D341Med (cell line): ENCODE results near the gene RTN4R.

Experiments
- DNase-seq: peaks from one replicate; pipeline ENCODE4 v3.0.0; 2012; ENCODE audit warnings: low spot score

RTN4R gene

GRCh38 chr22:20241579-20242392, 26.3 kb downstream of the RTN4R start:
- no peak for DNase-seq

- no peak for DNase-seq
These were observed 27.2 kb downstream of the RTN4R start for GRCh38 chr22:20240900-20241299.

- no peak for DNase-seq
These were observed 27.7 kb downstream of the RTN4R start for GRCh38 chr22:20240447-20240764.

GRCh38 chr22:20239676-20240446, 28.3 kb downstream of the RTN4R start:
- DNase-seq: no peak

GRCh38 chr22:20238901-20239675, 29.0 kb downstream of the RTN4R start:
- DNase-seq: no peak

GRCh38 chr22:20238536-20238900, 29.6 kb downstream of the RTN4R start:
- DNase-seq: peak; percentile 91

GRCh38 chr22:20237480-20238440, 30.4 kb downstream of the RTN4R start:
- DNase-seq: no peak

GRCh38 chr22:20236052-20236717, 31.9 kb downstream of the RTN4R start:
- no peak for DNase-seq

- no peak for DNase-seq
These were observed 32.6 kb downstream of the RTN4R start for GRCh38 chr22:20235389-20235991.

- no peak for DNase-seq
These were observed 33.2 kb downstream of the RTN4R start for GRCh38 chr22:20234760-20235388.

GRCh38 chr22:20234314-20234682, 33.8 kb downstream of the RTN4R start:
- DNase-seq: no peak

- no peak for DNase-seq
These were observed 34.5 kb downstream of the RTN4R start for GRCh38 chr22:20233351-20234313.

GRCh38 chr22:20232781-20233180, 35.3 kb downstream of the RTN4R start:
- DNase-seq: no peak

- no peak for DNase-seq
These were observed 35.9 kb downstream of the RTN4R start for GRCh38 chr22:20232237-20232598.

GRCh38 chr22:20231514-20232236, 36.4 kb downstream of the RTN4R start:
- no peak for DNase-seq

GRCh38 chr22:20230777-20231420, 37.2 kb downstream of the RTN4R start:
- no peak for DNase-seq

- DNase-seq: no peak
These were observed 38.0 kb downstream of the RTN4R start for GRCh38 chr22:20229916-20230775.
